ENCODE measurements around the gene CRYBA2. TPM values are rescaled to one million over a fixed set of nuclear protein-coding genes. Genes with fewer than 3 reads are reported as not detected.

CRYBA2 gene
- polyA plus RNA-seq, 2 of the 4 experiments (the other 2 are of a cell fraction), result not detected

DNA sequence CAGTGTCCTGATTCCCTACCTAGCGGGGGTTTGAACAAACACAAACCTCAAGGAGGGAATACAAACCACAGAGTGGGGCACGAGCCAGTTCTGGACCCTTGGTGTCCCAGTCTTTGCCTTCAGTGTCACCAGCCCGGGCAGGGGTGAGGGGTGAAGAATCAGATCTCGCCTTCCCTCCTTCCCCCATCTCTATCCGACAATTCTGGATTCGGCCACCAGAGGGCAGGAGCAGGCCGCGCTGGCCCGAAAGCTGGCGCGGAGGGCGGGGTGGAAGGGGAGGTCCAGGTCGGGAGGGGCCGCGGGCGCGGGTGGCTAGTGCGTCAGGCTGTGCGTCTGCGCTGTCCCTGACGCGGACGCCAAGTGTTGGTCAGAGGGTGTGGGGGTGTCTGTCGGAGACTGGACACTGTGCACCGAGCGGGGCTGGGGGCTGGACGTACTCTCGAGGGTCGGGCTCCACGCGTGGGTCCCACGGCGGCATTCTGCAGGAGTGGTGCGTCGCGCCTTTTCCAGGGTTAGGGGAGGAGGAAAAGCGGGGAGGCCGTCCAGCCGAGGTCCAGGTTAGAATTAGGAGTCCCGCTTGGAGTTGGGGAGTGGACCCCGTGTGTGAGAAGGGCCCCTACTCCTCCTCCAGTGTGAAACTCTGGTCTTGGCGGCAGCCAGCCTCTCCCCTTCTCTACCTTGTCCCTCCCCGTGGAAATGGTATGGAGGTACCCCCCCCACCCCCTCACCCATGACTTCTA is 2.9 kb upstream of the CRYBA2 start:
- FAIRE-seq, result no peak
- POLR2A ChIA-PET, result no interaction called here
- WGBS (ENCODE audit: missing lambda C conversion rate), result 10% methylated on average over 33 of the region's 43 CpGs

DNA sequence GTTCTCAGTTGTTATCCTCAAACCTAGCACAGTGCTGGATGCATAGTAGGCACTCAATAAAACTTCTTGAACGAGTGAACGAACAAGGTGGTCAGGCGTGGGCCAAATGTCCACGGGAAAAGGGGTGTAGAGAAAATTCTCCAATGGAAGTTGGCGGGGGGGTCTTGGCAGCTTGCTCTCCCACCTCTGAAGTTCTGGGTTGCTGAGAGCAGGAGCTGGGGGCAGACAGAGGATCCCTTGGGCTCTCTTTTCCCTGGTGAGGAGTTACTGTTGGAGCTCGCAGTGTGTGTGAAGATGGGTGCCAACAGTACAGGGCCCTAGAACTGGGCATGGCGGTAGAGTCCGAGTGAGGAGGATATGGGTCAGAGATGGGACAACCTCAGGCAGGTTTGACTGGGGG is 2.3 kb upstream of the CRYBA2 start:
- CTCF ChIA-PET, result interaction anchor here (0.8 to 6.2 kb wide), 41 partner anchors 8 to 306 kb away, joined by 3 to 101 read pairs (median 5); partner anchors contain the start of genes CDK5R2 and FEV

More for the DNA sequence above, 2.9 kb upstream of the CRYBA2 start:
- Histone ChIP-seq H3K4me1 (peaks cover 10% of the 10 kb centered on the region), H3K27ac (peak overlapping the region; percentile 79 to 84), H3K4me2 (peak overlapping the region; percentile 99), H3K4me3 (peak overlapping the region; percentile 49), H3K9me3 (no peaks in the 10 kb centered on the region)
- ATAC-seq (peak; percentile 78 to 93), DNase-seq (ENCODE audit: low read depth in 1 of 2, low spot score in 1 of 2) (peak; percentile 87)
- 0 out of 2 replicates have a peak, but pooled peaks have one; percentile 19 for TF ChIP-seq TFCP2L1 (CRISPR knock-in tag; IDR thresholded peaks at IDR 0.05)
- no peak for TF ChIP-seq EHMT2 (IDR thresholded peaks at IDR 0.05; ENCODE audit: low read depth)
- TF ChIP-seq JUN (IDR thresholded peaks at IDR 0.05), result 0 out of 5 replicates have a peak, but pooled peaks of 1 of the 2 experiments have one; percentile 27
- no peak for TF ChIP-seq KDM5A (IDR thresholded peaks at IDR 0.05)
- TF ChIP-seq, protein P1, sequence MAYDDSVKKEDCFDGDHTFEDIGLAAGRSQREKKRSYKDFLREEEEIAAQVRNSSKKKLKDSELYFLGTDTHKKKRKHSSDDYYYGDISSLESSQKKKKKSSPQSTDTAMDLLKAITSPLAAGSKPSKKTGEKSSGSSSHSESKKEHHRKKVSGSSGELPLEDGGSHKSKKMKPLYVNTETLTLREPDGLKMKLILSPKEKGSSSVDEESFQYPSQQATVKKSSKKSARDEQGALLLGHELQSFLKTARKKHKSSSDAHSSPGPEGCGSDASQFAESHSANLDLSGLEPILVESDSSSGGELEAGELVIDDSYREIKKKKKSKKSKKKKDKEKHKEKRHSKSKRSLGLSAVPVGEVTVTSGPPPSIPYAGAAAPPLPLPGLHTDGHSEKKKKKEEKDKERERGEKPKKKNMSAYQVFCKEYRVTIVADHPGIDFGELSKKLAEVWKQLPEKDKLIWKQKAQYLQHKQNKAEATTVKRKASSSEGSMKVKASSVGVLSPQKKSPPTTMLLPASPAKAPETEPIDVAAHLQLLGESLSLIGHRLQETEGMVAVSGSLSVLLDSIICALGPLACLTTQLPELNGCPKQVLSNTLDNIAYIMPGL (CRISPR knock-in tag; IDR thresholded peaks at IDR 0.05; ENCODE audit: borderline replicate concordance), result no peak
- TF ChIP-seq MAX (IDR thresholded peaks at IDR 0.05), result peak; percentile 40; the same call in 1 of the 2 replicates
- TF ChIP-seq SMC3 (IDR thresholded peaks at IDR 0.05), result peak; percentile 80
- TF ChIP-seq POLR2A (IDR thresholded peaks at IDR 0.05; ENCODE audit: low read length), result peak; percentile 84
- TF ChIP-seq RAD21 (conservative IDR thresholded peaks at IDR 0.05 in 1 of 2, IDR thresholded peaks at IDR 0.05 in 1 of 2), result peak; percentile 74 to 80
- TF ChIP-seq NFE2L2 (conservative IDR thresholded peaks at IDR 0.05; ENCODE audit: low read length), result no peak
- TF ChIP-seq, protein P2, sequence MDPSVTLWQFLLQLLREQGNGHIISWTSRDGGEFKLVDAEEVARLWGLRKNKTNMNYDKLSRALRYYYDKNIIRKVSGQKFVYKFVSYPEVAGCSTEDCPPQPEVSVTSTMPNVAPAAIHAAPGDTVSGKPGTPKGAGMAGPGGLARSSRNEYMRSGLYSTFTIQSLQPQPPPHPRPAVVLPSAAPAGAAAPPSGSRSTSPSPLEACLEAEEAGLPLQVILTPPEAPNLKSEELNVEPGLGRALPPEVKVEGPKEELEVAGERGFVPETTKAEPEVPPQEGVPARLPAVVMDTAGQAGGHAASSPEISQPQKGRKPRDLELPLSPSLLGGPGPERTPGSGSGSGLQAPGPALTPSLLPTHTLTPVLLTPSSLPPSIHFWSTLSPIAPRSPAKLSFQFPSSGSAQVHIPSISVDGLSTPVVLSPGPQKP (IDR thresholded peaks at IDR 0.05; ENCODE audit: low read depth, low read length), result no peak
- TF ChIP-seq CBX8 (IDR thresholded peaks at IDR 0.05), result no peak
- no peak for TF ChIP-seq TP53 (CRISPR knock-in tag; IDR thresholded peaks at IDR 0.05)
- TF ChIP-seq MYC (IDR thresholded peaks at IDR 0.05; ENCODE audit: borderline replicate concordance, low read length), result no peak
- peak; percentile 91 for TF ChIP-seq MAZ (IDR thresholded peaks at IDR 0.05; ENCODE audit: borderline replicate concordance, low read depth, low read length)
- peak; percentile 61; the same call in 1 of the 2 replicates for TF ChIP-seq PHF8 (IDR thresholded peaks at IDR 0.05; ENCODE audit: borderline replicate concordance, low read depth)
- TF ChIP-seq, protein P3, sequence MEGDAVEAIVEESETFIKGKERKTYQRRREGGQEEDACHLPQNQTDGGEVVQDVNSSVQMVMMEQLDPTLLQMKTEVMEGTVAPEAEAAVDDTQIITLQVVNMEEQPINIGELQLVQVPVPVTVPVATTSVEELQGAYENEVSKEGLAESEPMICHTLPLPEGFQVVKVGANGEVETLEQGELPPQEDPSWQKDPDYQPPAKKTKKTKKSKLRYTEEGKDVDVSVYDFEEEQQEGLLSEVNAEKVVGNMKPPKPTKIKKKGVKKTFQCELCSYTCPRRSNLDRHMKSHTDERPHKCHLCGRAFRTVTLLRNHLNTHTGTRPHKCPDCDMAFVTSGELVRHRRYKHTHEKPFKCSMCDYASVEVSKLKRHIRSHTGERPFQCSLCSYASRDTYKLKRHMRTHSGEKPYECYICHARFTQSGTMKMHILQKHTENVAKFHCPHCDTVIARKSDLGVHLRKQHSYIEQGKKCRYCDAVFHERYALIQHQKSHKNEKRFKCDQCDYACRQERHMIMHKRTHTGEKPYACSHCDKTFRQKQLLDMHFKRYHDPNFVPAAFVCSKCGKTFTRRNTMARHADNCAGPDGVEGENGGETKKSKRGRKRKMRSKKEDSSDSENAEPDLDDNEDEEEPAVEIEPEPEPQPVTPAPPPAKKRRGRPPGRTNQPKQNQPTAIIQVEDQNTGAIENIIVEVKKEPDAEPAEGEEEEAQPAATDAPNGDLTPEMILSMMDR (IDR thresholded peaks at IDR 0.05), result peak; percentile 87
- no peak for TF ChIP-seq KDM1A (IDR thresholded peaks at IDR 0.05; ENCODE audit: low read depth)
- CTCF ChIA-PET, result interaction anchor here (0.5 to 6.2 kb wide), 38 partner anchors 8 to 320 kb away, joined by 3 to 101 read pairs (median 5); partner anchors contain the start of genes CDK5R2 and FEV

More for the DNA sequence above, 2.3 kb upstream of the CRYBA2 start:
- Histone ChIP-seq H3K9me3 (no peaks in the 10 kb centered on the region), H3K4me1 (peaks cover 10% of the 10 kb centered on the region), H3K27ac (0 out of 6 replicates have a peak overlapping the region, but pooled peaks of 1 of the 2 experiments have one; percentile 30), H3K4me2 (peak overlapping the region; percentile 99), H3K4me3 (peak overlapping the region; percentile 49; the same call in 1 of the 3 replicates)
- POLR2A ChIA-PET, result no interaction called here
- FAIRE-seq (no peak), ATAC-seq (peak; percentile 22 to 44; a peak in 5 of 6 replicates), DNase-seq (ENCODE audit: low read depth in 1 of 2, low spot score in 1 of 2) (no peak)
- TF ChIP-seq GATA3 (IDR thresholded peaks at IDR 0.05; ENCODE audit: borderline replicate concordance), result no peak
- TF ChIP-seq HOXB5 (CRISPR knock-in tag; IDR thresholded peaks at IDR 0.05), result no peak
- TF ChIP-seq SREBF2 (IDR thresholded peaks at IDR 0.05), result no peak
- no peak for TF ChIP-seq MAX (IDR thresholded peaks at IDR 0.05)
- no peak for TF ChIP-seq CEBPB (IDR thresholded peaks at IDR 0.05)
- no peak for TF ChIP-seq POLR2A (IDR thresholded peaks at IDR 0.05; ENCODE audit: low read length)
- no peak for TF ChIP-seq KDM1A (IDR thresholded peaks at IDR 0.05; ENCODE audit: low read depth)
- TF ChIP-seq RARB (CRISPR knock-in tag; IDR thresholded peaks at IDR 0.05), result no peak
- 5% methylated on average over 8 of the region's 8 CpGs for WGBS (ENCODE audit: missing lambda C conversion rate)

Data from A549 (cell line).